ENCODE results near the gene CERS2. TPM values are rescaled to one million over a fixed set of nuclear protein-coding genes. Genes with fewer than 3 reads are reported as not detected.

Gene CERS2, protein sequence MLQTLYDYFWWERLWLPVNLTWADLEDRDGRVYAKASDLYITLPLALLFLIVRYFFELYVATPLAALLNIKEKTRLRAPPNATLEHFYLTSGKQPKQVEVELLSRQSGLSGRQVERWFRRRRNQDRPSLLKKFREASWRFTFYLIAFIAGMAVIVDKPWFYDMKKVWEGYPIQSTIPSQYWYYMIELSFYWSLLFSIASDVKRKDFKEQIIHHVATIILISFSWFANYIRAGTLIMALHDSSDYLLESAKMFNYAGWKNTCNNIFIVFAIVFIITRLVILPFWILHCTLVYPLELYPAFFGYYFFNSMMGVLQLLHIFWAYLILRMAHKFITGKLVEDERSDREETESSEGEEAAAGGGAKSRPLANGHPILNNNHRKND
- 159 and 164 TPM in 2 replicates for total RNA-seq

DNA sequence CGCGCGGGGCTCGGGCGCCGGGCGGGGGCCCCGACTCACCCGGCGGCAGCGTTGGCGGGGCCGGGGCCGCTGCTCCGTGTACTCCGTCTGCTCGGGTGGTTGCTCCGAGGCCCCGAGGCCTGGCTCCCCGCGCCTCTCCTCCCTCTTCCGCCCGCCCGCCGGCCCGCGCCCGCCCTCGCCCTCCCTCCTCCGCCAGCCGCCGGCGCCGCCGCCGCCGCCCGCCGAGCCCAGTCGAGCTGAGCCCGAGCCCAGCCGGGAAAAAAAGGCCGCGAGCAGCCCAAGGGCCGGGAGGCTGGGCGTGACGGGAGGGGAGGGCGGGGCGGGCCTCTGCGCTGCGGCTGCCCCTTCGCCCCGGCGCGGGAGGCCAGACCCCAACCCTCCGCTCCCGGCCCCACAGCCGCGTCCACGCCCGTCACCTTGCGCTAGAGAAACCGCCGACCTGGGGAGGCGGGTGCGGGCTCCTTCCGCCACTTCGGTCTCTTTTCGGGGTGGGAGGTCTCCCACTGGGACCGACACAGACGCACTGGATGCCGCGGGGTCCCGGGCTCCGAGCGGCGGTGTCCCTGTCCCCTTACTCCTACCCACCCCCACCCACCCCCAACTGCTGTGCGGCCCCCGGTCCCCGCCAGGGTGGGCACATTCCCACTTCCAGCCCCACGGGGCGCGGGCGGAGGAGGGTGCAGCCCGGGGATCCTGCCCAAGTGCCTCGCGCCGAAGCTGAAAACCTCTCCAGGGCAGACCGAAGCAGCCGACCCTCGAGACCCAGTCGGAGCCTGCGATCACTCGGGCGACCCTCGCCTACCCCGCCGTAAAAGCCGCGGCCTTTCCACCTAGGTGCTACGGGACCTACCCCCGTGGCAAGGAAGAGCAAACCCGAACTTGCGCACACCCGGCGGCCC, at the start of gene CERS2:
CERS2 (minus strand) TSS at position 256 of the 899 bp plus-strand sequence. CDS start 5,745 bp downstream, outside the sequence.
- H4K20me1 ChIP-seq (ENCODE audit: insufficient read depth, low read length) = peaks cover 36% of the 10 kb centered on the region
- H3K4me3 ChIP-seq (ENCODE audit: insufficient read depth, low read length) = peak within 1 kb of the TSS; percentile 95
- peak within 1 kb of the TSS; percentile 98 for H3K4me2 ChIP-seq (ENCODE audit: insufficient read depth, low read length)
- TF ChIP-seq, protein P1, sequence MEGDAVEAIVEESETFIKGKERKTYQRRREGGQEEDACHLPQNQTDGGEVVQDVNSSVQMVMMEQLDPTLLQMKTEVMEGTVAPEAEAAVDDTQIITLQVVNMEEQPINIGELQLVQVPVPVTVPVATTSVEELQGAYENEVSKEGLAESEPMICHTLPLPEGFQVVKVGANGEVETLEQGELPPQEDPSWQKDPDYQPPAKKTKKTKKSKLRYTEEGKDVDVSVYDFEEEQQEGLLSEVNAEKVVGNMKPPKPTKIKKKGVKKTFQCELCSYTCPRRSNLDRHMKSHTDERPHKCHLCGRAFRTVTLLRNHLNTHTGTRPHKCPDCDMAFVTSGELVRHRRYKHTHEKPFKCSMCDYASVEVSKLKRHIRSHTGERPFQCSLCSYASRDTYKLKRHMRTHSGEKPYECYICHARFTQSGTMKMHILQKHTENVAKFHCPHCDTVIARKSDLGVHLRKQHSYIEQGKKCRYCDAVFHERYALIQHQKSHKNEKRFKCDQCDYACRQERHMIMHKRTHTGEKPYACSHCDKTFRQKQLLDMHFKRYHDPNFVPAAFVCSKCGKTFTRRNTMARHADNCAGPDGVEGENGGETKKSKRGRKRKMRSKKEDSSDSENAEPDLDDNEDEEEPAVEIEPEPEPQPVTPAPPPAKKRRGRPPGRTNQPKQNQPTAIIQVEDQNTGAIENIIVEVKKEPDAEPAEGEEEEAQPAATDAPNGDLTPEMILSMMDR (IDR thresholded peaks at IDR 0.05; ENCODE audit: extremely low read depth, low read depth, low read length) = no peak
- H3K79me2 ChIP-seq (ENCODE audit: insufficient read depth, low read length) = peaks cover 44% of the 10 kb centered on the region
- no peaks in the 10 kb centered on the region for H3K36me3 ChIP-seq (ENCODE audit: insufficient read depth, low read length)
- H3K27me3 ChIP-seq (ENCODE audit: insufficient read depth, low read length) = no peaks in the 10 kb centered on the region
- H2AFZ ChIP-seq (ENCODE audit: low read length) = peak within 1 kb of the TSS; percentile 66
- H3K9me3 ChIP-seq (ENCODE audit: low read depth, low read length) = no peaks in the 10 kb centered on the region
- H3K27ac ChIP-seq (ENCODE audit: low read depth, low read length) = peak within 1 kb of the TSS; percentile 69
- peaks cover 60% of the 10 kb centered on the region for H3K4me1 ChIP-seq (ENCODE audit: insufficient read depth, low read length)
- DNase-seq (ENCODE audit: insufficient read length, low spot score, missing footprints) = peak; percentile 99

DNA sequence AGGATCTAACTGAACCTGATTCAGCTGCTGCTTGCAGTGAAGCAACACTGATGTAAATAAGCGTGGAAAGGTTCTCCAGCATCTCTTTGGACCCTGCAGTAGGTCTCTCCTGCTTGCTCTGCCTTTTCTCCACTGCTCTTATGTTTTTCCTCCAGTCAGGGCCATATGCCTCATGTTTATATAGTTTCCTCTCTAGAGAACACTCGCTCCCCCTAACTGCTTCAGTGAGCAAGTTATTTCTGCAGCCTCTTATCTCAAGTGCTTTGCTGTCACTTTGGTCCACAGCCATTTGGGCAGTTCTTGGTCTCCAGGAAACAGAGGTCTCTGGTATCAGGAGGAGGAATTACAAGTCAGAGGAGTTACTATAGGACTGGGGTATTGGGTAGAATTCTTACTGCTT, 38.9 kb upstream of the CERS2 start:
- H3K79me2 ChIP-seq (ENCODE audit: insufficient read depth, low read length) = peaks cover 12% of the 10 kb centered on the region
- peaks cover 22% of the 10 kb centered on the region for H3K4me1 ChIP-seq (ENCODE audit: insufficient read depth, low read length)
- H3K36me3 ChIP-seq (ENCODE audit: insufficient read depth, low read length) = peaks cover 7% of the 10 kb centered on the region
- H4K20me1 ChIP-seq (ENCODE audit: insufficient read depth, low read length) = no peaks in the 10 kb centered on the region
- H3K27me3 ChIP-seq (ENCODE audit: insufficient read depth, low read length) = no peaks in the 10 kb centered on the region
- peak overlapping the region; percentile 7 for H3K27ac ChIP-seq (ENCODE audit: low read depth, low read length)
- TF ChIP-seq, protein P1 (IDR thresholded peaks at IDR 0.05; ENCODE audit: extremely low read depth, low read depth, low read length) = no peak
- no peak overlapping the region for H3K4me3 ChIP-seq (ENCODE audit: insufficient read depth, low read length)
- no peak overlapping the region for H2AFZ ChIP-seq (ENCODE audit: low read length)
- peak; percentile 66 for DNase-seq (ENCODE audit: insufficient read length, low spot score, missing footprints)
- H3K9me3 ChIP-seq (ENCODE audit: low read depth, low read length) = no peaks in the 10 kb centered on the region
- H3K4me2 ChIP-seq (ENCODE audit: insufficient read depth, low read length) = no peak overlapping the region

DNA sequence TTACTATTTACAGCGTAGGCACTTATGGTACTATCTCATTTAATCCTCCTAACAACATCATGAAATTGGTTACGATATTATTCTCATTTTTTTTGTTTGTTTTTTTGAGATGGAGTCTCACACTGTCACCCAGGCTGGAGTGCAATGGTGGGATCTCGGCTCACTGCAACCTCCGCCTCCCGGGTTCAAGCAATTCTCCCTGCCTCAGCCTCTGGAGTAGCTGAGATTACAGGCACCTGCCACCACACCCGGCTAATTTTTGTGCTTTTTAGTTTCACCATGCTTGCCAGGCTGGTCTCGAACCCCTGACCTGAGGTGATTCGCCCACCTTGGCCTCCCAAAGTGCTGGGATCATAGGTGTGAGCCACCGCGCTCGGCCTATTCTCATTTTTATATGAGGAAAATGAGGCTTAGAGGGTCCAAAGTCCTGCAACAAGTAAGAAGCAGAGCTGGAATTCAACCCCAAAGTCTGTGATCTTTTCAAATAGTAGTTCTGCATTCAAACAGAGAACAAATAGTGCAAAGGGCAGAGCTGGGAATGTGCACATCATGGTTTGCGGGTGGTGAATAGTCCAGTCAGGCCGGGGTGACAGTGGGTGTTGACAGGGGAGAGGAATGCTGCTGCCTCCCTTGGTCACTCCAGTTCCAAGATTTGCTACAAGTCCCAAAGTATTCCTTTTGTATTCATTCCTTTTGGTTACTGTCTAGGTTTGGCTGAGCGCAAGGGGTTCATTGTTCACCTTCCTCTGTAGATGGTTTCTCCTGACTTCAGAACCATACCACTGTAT, 38.2 kb upstream of the CERS2 start:
- Histone ChIP-seq H3K4me3 (ENCODE audit: insufficient read depth, low read length) (no peak overlapping the region), H4K20me1 (ENCODE audit: insufficient read depth, low read length) (no peaks in the 10 kb centered on the region), H2AFZ (ENCODE audit: low read length) (no peak overlapping the region), H3K4me2 (ENCODE audit: insufficient read depth, low read length) (no peak overlapping the region), H3K27me3 (ENCODE audit: insufficient read depth, low read length) (no peaks in the 10 kb centered on the region), H3K9me3 (ENCODE audit: low read depth, low read length) (no peaks in the 10 kb centered on the region), H3K4me1 (ENCODE audit: insufficient read depth, low read length) (peaks cover 24% of the 10 kb centered on the region), H3K36me3 (ENCODE audit: insufficient read depth, low read length) (peaks cover under 1% of the 10 kb centered on the region), H3K79me2 (ENCODE audit: insufficient read depth, low read length) (peaks cover 14% of the 10 kb centered on the region), H3K27ac (ENCODE audit: low read depth, low read length) (no peak overlapping the region)
- DNase-seq (ENCODE audit: insufficient read length, low spot score, missing footprints) = no peak
- TF ChIP-seq, protein P1 (IDR thresholded peaks at IDR 0.05; ENCODE audit: extremely low read depth, low read depth, low read length) = no peak
